CD4-positive, alpha-beta T cell treated with Interleukin-4 for 1 hour (primary cell): ENCODE measurements around the gene UBE2I.
A peak's percentile ranks its signal among the peaks of the same experiment; 100 is the strongest.

Experiments used
- DNase-seq, 2 donors: peaks; one replicate each; pipeline ENCODE4 v3.0.0-alpha.2; 2020 to 2022

The UBE2I gene

DNA sequence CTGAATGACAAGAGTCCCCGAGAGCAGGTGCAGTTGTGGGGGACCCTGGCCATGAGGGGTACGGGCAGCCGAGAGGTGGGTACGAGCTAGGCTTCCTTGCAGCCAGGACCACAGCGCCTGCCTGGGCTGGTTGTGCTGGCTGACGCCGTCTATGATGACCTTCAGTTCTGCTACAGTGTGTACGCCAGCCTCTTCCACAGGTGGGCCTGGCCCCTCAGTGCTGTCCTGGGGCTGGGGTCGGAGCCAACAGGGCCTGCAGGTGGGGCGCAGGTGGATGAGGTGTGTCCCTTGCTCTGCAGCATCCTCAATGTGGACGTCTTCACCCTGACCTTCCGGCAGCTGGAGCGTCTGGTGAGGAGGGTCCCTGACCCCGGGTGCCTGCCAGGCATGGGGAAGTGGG, 35.1 kb downstream of the UBE2I start:
- no peak for DNase-seq

- no peak for DNase-seq
These were observed 35.7 kb downstream of the UBE2I start for GRCh38 chr16:1345087-1345486.

GRCh38 chr16:1345651-1346421, 36.4 kb downstream of the UBE2I start:
- DNase-seq, result no peak

GRCh38 chr16:1346422-1347285, 37.2 kb downstream of the UBE2I start:
- no peak for DNase-seq

- no peak for DNase-seq
These were observed 37.9 kb downstream of the UBE2I start for GRCh38 chr16:1347286-1347855.

- no peak for DNase-seq
These were observed 38.5 kb downstream of the UBE2I start for GRCh38 chr16:1347962-1348361.

GRCh38 chr16:1348441-1348840, 39.0 kb downstream of the UBE2I start:
- DNase-seq, result no peak

DNA sequence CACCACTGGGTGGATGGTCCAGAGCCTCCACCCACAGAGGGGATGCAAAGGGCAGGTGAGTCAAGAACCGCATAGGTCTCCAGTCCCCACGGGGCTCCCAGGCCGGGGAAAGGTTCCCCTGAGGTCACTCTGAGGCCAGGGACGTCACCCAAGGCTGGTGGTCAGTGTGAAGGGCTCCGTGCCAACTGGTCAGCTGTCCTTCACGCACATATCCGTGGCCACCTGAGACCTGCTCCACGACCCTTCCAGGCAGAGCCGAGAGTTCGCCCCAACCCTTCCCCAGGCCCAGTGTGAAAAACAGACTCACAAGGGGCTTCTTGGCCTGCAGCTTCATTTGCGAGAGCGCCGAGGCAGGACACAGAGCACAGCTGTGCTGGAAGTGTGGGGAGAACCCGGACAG, 39.5 kb downstream of the UBE2I start:
- DNase-seq, result no peak

DNA sequence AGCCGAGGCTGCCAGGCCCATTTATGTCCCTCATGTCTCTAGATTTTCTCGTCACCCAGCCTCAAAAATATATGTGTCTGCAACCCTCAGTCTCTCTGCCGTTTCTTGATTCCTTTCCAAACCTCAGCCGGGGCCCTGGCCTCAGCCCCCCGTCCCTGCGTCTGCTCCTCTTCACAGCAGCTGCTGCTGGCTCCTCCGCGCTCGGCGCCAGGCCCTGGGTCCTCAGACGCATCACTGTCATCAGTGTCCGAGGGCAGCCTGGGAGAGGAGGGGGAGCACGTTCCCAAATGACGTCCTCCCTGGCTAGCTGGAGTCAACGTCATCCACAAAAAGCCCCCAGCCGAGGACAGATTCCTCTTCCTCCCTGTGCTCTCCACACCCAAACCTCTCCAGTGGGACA, 39.9 kb downstream of the UBE2I start:
- DNase-seq, result no peak

DNA sequence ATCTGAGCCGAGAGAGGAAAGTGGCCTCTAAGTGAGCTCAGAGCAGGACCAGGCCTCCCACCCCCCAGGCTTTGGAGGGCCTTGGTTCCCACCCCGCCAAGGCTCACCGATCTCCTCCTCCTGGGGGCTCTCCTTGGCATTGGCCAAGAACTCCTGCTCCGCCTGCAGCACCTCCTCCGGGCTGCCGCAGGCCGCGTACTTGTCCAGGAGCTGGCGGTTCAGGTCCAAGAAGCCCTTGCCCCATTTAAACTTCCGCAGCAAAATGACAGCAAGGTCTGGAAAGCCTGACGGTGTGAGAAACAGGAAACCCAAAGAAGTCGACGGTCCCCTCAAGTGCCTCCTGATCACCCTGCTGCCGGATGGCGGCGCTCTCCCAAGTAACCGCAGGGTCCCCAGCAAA, 40.5 kb downstream of the UBE2I start:
- no peak for DNase-seq

GRCh38 chr16:1350691-1351090, 41.3 kb downstream of the UBE2I start:
- no peak for DNase-seq

- DNase-seq, result no peak
These were observed 41.8 kb downstream of the UBE2I start for GRCh38 chr16:1351215-1351581.

DNA sequence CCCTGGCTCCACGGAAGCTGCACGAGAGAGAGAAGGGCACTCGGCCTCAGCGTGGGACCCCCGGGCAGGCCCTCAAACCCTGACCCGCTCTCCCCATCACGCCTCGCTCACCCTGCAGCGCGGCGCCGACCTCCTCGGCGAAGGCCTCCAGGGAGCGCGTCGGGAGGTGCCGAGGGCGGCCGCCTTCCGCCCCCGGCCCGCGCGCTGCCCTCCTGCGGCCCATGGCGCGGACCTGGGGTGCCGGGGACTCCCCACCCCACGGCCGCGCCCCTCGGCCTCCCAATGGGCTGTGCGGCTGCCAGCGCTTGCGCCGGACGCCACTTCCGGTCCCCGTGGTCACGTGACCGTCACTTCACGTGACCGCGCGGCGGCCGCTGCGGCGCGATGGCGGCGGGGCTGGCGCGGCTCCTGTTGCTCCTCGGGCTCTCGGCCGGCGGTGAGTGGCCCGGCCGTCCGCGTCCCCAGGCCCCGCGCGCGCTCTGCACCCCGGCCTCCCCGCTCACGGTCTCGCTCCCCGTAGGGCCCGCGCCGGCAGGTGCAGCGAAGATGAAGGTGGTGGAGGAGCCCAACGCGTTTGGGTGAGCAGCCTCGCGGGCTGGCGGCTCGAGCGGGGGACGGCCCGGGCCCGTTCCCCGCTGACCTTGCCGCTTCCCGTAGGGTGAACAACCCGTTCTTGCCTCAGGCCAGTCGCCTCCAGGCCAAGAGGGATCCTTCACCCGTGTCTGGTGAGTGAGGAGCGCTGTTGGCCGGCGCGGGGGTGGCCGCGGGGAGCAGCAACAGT, 42.3 kb downstream of the UBE2I start, which contains the start of the genes GNPTG and TSR3:
Gene GNPTG, plus strand, starts transcription at position 350 of the 781 bp plus-strand sequence. Its CDS starts 35 bp downstream, at position 385.
Gene TSR3, minus strand, starts transcription at position 297 of the 781 bp plus-strand sequence. Its CDS starts 74 bp downstream, at position 223.
- DNase-seq, result peak; percentile 87 to 88

- DNase-seq, result no peak
These were observed 45.5 kb downstream of the UBE2I start for GRCh38 chr16:1354815-1355540.

DNA sequence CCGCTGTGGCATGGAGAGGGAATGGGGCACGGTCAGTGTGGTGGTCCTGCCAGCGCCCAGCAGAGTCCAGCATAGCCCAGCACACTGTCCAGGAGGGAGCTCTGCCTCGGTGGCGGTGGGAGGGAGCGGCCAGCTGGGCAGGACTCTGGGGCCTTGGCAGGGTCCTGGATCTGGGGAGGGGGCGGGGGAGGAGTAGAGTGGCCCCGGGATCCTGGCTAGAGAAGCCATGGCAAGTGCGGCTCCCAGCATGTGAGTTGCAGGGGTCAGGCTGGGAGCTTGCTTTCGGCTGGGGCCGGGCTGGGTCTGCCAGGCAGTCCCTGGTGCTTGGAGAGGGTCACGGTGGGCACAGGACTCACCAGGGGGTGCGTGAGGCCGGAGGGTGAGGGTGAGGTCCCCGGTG, 46.2 kb downstream of the UBE2I start:
- DNase-seq, result no peak

DNA sequence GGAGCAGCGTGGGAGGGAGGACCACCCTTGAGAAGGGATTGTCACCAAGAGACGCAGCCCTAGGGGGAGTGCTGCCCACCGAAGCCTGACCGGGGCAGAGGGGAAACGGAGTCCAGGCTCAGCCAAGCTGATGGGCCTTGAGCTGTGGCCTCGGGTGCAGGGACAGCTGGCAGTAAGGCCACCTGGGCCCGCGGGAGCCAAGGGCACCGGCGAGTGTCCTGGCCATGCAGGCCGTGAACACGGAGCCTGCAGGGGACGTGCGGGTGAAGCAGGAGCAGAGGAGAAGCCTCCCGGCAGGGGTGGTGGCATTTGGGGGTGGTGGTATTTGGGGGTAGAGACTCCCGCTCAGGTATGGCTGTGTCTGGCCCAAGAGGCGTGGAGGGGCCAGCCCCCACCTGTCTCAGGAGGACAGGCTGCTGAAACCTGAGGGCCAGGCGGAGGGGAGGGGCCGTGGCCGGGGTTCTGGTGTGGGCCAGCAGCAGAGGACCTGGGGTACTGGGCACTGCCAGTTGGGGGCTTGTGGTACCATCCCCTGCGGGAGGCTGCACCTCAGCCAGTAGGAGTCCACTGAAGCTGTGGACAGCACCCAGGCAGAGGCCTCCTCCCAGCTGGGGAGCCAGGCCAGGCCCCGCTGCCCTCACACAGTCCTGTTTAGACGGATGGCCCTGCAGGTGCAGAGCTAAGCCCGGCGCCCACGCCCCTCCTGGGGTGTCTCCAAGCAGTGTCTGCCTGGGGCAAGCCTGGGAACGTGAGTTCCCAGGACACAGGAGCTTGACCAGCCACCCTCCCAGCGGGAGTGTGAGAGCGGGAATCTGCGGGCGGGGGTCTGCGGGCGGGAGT, 46.8 kb downstream of the UBE2I start:
- no peak for DNase-seq

GRCh38 chr16:1357906-1358566, 48.6 kb downstream of the UBE2I start:
- no peak for DNase-seq

DNA sequence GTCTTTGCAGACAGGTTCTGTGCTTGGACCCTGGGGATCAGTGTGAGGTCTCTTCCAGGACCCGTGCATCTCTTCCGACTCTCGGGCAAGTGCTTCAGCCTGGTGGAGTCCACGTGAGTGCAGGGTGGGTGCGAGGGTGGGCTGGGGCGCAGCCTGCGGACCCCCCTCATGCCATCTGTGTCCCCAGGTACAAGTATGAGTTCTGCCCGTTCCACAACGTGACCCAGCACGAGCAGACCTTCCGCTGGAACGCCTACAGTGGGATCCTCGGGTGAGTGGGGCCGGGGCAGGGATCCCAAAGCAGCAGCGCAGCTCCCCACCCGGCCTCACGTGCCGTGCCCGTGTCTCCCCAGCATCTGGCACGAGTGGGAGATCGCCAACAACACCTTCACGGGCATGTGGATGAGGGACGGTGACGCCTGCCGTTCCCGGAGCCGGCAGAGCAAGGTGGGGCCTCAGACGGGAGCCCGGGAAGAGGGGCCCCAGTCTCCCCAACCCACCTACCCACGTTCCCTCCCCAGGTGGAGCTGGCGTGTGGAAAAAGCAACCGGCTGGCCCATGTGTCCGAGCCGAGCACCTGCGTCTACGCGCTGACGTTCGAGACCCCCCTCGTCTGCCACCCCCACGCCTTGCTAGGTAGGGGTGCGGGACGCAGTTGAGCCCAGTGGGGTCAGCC, 52.4 kb downstream of the UBE2I start:
- DNase-seq, result no peak

DNA sequence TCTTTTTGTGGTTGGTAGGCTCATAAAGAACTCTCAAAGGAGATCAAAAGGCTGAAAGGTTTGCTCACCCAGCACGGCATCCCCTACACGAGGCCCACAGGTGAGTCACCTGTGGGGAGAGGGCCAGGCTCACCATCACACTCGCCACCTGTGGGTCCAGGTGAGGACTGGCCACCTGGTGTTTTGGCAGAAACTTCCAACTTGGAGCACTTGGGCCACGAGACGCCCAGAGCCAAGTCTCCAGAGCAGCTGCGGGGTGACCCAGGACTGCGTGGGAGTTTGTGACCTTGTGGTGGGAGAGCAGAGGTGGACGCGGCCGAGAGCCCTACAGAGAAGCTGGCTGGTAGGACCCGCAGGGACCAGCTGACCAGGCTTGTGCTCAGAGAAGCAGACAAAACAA, 53.4 kb downstream of the UBE2I start:
- DNase-seq, result no peak

GRCh38 chr16:1363501-1364041, 54.1 kb downstream of the UBE2I start:
- DNase-seq, result peak; percentile 62 to 67
